GM18519 (cell line): ENCODE data around the gene LMTK2.

Source experiments
- ATAC-seq: cut with Tn5 transposase; IDR thresholded peaks from one replicate; pipeline ENCODE4 v1.9.1; 2021; ENCODE audit warnings: mild to moderate bottlenecking, moderate library complexity; ENCODE audit not compliant: unreplicated experiment, low FRiP score

The LMTK2 gene

DNA sequence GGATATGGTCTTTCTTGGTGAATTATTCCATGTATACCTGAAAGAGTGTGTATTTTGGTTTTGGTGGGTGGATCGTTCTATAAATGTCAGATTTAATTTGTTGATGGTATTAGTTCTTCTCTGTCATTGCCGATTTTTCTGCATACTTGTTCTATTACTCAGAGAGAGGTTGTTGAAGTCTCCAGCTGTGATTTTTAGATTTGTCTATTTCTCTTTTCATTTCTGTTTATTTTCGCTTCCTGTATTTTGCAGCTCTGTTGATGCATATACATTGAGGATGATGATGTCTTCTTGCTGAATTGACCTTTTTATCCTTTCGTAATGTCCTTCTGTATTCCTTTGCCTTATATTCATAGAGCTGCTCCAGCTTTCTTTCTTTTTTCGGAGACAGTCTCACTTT, 92.5 kb downstream of the LMTK2 start:
- no peak for ATAC-seq

DNA sequence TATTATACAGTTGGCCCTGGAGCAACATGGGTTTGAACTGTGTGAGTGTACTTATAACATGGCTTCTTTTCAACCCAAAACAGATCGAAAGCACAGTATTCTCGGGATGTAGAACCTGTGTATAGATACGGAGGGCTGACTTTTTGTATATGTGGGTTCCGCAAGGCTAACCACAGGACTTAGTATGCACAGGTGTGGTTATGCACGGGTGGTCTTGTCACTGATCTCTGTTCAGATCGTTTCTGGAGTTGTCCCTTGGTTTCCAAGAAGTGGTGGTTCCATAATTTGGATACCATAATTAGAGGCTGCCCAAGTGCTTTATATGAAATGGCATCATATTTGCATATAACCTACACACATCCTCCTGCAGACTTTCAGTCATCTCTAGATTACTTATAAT, 93.7 kb downstream of the LMTK2 start:
- ATAC-seq: peak; percentile 42

DNA sequence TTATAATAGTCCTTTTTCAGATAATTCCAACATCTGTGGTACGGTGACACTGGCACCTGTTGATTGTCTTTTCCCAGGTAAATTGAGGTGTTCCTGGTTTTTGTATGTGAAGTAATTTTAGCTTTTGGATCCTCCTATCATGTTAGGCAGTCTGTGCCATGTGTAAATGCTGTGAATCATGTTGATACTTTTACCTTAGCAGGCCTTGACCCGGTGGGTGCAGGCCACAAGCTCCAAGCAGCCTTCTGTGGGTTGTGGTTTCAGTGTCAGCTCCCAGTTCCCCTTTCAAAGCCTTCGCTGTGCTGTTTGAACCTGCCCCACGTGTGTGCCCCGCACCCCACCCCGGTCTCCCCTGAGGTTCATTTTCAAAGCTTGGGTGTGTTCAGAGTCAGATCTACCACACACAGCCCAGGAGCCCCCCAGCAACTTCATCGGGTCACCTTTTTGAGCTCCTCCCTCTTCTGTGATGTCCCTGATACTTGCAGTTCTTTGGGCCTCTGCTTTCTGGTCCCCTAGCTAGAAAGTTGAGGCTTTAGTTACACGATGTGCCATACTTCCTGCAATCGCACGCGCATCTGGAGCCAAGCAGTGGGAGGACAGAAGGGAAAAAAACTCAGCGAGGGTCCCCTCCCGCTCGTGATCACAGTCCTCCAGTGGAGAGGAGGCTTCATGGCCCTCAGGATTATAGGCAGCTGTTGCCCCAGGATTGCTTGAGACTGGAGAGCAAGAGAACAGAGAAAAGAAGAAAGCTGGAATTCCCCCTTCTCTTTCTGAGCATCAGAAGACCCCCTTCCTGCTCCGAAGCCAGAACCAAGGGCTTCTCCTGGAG, 95.9 kb downstream of the LMTK2 start:
- peak; percentile 84 for ATAC-seq

DNA sequence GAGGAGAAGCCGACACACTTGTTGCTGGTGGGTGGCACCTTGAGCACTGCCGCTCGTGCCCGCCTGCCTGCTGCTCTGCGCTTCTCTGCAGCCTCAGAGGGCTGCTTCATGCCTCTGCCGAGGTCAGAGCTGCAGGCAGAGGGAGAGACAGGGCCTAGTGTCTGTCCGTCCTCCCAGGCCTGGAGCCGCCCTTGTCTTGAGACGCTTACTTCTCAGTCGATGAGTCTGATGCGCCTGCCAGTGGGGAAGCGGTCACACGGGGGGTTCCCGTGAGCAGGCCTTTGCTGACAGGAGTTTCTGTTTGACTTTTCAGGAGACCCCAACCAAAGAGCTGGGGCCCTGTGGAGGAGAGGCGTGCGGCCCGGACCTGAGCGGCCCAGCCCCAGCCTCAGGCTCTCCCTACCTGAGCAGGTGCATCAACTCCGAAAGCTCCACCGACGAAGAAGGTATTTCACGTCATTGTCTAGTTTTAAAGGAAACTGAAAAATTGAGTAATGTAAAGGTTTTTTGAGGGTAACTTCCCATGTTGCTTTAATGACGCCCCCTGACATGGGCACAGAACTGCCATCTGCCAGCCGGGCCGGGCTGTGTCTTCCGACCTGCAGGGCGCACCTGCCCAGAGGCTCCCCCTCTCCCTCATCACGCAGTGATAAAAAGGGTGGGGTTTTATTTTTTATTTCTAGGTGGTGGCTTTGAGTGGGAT, 96.8 kb downstream of the LMTK2 start:
- no peak for ATAC-seq

DNA sequence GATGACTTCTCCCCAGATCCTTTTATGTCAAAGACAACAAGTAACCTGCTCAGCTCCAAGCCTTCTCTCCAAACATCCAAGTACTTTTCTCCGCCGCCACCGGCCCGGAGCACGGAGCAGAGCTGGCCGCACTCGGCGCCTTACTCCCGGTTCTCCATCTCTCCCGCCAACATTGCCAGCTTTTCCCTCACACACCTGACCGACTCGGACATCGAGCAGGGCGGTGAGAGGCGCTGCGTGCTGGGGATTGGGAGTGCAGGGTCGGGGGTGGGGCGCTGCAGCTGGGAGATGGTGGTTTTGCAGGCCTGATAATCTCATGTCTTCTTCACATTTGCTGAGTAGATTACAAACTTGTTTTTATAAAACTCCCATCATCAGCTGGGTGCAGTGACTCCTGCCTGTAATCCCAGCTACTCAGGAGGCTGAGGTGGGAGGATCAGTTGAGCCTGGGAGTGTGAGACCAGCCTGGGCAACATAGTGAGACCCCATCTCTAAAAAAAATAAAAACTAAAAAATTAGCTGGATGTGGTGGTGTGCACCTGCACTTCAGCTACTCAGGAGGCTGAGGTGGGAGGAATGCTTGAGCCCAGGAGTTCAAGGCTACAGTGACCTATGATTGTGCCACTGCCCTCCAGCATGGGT, 97.4 kb downstream of the LMTK2 start:
- no peak for ATAC-seq

DNA sequence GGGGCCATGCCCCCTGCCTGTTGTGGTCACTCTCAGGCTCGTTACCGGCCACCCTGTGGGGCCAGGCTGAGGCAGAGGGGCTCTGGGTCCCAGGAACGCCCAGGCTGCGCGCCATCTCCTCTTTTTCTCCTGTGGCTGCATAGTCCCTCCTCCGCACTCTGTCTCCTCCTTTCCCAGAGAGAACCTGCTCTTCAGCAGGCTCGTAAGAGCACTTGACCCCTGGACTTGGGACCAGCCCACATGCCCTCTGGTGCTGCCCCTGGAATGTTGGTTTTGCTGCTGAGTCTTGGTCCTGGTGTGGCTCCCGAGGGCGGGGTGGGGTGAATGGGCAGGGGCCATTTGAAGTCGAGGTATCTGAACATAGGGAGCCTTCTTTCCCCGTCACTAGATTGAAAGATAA, 98.0 kb downstream of the LMTK2 start:
- no peak for ATAC-seq

DNA sequence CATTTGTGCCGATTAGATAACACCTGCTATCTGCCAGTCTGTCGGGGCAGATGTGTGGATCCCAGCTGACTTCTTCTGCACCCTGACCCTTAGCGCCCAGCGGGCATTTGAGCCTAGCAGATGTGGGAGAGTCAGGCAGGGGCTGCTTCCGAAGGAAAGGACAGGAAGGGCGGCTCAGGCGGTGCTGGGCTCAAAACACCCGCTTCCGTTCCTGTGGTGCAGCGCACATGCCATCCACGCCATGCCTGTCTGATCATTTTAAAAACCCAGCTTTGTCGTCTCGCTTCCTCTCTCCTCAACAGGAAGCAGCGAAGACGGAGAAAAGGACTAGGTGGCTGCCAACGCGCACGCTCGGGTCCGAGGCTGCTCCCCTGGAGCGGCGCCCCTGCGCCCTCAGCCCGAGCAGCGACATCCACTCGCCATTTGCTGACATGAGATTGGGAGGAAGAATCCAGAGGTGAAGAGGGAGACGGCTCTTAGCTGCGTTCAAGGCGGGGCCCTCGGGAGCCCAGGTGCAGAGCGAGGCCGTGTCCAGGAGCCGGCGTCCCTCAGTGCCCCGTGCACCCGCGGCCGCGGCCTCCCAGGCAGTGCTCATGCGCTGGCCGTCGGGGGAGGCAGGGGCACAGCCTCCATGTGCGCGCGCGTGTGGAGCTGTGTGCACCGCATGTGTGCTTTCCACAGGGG, 98.6 kb downstream of the LMTK2 start:
- no peak for ATAC-seq

DNA sequence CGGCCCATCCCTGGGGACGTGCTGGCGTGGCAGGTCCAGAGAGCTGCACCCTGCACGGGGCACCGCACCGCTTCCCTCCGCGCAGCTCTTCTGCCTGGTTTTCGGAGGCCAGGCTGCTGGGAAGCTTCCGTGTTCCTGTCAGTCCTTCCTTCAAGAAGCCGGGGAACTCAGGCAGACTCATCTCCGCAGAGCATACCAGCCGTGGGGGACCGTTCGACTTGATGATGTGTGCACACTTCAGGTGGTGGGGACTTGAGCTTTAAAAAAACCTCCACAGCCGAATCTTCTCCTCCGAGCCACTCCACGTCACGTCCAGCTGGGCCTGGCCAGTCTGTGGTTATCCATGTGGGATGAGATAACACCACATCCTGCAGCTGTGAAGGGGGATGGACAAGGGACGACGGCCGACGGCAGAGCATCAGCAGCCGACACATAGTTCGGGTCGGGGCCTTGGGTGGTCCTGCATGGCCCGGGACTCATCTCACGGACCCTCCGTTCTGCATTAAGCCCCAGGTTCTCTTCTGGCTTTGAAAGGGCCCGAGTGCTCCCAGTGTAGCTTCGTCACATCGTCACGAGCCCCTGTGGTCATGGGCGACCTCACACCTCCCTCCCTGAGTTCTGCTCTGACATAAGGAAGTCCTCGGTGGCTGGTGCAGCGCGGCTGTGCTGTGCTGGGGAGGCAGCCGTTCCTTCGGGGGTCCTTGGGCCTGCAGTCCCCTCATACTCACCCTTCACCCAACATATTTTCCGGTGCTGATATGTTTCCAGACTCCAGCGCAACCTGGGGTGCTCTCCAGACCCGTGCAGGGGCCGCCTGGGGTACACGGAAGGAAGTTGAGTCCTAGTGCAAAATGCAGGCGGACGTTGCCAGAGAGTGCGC, 100.0 kb downstream of the LMTK2 start:
- no peak for ATAC-seq

DNA sequence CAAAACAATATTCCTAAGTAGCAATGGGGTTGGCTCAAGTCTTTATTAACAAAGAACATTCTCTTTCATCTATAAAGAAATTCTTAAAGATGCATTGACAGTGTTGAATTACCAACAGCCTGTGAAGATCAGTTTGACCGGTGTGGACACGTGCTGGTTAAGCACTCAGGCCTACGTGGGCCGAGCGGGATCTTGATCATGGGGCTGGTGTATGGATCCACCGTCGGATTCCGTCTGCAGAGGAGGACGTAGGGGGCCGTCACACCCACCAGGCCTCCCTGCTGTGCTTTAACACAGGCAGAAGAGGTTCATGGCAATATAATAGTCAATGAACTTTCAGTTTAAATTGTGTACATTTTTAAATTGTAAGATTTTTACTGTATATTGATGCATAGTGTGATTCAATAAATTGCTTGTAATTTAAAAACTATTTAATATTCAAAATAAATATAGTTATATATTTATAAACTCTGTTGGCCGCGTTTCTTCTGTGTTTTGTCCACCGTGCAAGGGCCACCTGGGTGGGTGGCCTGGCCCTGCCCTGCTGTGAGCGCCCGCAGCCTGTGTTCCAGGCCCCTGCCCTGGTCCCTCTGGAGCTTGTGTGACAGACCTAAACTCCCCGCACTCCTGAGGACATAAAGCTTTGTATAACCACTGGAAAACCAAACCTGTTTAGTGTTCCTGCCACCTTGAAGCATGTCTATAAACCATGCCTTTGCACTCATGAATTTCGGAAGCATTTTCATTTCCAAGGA, 102.7 kb downstream of the LMTK2 start:
- no peak for ATAC-seq

DNA sequence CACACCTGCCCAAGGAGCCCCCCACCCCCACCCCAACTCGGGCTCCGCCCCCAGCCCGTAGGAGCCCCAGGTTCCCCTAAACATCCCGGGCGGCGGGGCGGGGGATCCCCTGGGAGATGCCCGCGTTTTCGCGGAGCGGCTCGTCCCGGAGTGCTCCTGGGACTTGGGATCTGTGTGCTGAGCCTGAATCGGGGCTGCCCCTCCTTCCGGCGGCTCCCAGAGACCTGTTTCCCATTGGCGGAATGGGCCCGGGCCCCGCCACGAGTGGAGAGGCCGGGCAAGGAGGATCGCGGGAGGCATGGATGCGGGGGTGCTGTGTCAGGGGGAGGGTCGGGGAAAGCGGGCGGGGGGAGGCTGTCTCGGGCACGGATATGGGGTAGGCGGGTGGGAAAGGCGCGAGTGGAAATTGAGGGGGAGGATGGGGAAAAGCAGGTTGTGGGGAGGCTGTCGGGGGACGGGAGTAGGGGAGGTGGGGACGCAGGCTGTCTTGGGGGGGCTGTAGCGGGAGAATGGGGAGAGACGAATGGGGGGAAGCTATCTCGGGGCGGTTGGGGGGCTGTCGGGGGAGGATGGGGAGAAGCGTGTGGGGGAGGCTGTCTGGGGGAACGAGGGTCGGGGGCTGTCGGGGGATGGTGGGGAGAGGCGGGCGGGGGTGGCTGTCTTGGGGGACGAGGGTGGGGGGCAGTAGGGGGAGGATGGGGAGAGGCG, 104.0 kb downstream of the LMTK2 start:
- ATAC-seq: no peak

DNA sequence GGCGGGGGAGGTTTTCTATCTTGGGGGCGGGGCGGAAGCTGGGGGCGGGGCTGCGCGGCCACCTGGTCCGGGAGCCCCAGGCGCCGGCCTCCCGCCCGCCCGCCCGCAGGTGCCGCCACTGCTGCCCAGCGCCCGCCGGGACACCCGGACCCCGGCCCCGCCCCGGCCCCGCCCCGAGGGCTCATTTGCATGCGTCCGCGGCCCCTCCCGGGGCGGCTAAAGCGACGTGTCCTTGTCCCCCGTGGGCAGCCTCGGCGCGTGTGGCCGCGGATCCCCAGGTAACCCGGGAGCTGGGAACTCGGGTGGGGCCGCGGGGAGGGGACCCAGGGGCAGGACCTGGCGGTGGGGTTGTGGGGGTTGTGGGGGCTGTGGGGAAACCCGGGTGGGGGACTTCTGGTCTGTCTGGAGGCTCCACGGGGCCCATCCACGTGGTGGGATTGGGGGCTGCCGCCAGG, 104.6 kb downstream of the LMTK2 start, which contains the start of gene BHLHA15:
TSS of gene BHLHA15 (plus strand) at position 219 of the 455 bp plus-strand sequence. CDS start 871 bp downstream, outside the sequence.
- no peak for ATAC-seq

DNA sequence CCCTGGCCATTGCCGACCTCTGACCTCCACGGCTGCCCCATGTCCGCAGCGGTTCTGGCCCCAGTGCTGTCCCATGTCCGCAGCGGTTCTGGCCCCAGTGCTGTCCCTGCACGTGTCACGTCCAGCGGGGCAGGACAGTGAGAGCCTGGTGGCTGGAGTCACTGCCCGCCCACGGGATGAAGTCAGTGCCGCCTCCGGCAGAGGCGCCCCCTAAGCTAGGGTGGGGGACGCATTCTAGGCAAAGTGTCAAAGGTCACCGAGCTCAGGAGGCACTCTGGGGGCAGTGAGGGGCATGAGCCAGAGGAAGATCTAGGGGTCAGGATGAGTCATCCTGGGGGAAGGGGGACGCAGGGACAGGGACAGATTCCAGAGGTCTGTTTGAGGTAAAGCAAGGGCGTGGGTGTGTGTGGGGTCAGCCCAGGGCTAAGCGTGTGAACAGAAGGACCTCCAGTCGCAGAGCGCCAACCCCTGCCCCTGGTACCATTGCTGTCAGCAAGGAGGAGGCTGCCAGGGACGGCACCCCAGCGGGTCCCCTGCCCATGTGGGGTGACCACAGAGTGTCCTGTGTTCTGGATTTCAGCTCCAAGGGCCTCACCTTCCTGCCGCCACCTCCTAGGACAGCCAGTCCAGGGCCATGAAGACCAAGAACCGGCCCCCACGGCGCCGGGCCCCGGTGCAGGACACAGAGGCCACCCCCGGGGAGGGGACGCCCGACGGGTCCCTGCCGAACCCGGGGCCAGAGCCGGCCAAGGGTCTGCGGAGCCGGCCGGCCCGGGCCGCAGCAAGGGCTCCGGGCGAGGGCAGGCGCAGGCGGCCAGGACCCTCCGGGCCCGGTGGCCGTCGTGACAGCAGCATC, 105.2 kb downstream of the LMTK2 start:
- no peak for ATAC-seq

DNA sequence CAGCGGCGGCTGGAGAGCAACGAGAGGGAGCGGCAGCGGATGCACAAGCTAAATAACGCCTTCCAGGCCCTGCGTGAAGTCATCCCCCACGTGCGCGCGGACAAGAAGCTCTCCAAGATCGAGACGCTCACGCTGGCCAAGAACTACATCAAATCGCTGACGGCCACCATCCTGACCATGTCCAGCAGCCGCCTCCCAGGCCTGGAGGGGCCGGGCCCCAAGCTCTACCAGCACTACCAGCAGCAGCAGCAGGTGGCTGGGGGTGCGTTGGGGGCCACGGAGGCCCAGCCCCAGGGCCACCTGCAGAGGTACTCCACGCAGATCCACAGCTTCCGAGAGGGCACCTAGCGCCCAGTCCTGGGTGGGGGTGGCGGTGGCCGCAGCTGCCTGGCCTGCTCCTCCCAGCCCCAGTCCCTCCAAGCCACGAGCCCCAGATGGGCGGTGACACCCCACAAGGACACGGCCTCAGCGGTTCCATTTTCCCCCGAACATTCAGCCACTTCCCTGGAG, 105.9 kb downstream of the LMTK2 start:
- no peak for ATAC-seq

DNA sequence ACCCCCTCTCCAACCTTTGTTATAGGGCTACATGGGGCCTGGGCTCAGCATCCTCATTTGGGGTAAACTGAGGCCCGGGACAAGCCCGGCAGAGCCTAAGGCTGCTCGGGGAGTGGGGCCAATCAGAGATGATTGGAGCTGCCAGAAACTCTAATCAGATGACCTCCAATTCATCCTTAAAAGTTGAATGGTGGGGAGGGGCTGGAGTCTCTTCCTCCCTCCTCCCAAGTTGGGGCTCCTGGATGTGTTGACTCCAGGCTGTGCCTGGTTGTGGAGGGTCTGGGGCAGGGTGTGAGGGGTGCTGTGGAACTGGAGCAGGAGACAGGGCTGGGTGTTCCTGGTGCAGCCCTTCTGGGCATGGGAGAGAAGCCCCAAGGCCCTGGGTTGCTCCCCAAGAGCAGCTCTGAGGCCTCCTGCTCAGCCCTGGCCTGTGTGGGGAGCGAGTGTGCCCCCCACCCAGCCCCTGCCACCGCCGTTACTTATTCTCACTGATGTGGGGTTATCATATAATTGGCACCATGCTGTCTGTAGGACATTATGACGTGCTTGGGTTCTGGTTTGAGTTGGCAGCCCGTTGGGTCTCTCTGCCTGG, 106.7 kb downstream of the LMTK2 start:
- ATAC-seq: no peak

DNA sequence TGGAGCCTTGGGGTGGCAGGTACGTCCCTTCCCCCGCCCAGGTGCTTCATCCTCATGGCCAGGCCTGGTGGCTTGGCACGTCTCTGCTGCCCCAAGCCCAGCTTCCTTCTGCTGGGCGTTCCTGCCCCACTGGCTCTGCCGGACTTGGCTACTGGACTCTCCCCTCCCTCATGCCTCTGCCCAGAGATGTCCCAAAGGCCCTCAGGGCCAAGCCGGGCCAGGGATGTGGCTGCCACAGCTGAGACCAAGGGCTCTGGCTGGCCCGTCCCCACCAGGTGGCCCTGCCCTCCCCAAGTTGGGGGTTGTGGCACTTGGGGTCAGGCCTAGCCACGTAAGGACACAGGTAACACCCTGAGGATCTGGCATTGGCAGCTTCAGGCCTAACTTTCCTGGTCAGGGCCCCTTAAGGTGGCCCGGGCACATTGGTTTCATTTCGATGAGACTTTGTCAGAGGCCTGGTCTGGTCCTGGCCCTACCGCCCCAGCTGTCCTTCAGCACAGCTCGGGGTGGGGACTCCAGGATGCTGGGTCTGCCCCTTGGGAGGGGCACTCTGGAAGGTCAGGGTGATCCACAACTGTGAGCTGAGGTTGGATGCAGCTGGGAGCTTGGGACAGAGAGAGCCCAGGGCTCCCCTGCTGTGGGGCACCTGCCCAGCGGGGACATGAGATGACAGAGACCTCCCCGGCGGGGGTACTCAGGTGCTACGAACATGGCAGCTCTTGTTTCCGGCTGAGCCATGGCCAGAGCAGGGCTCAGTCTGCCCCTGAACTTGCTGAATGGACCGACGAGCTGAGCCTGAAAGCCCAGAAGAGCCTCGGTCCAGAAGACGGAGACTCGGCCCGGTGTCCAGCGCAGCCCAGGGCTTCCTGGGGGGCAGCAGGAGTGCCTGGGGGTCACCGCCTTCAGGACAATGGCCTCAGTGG, 107.5 kb downstream of the LMTK2 start:
- no peak for ATAC-seq

DNA sequence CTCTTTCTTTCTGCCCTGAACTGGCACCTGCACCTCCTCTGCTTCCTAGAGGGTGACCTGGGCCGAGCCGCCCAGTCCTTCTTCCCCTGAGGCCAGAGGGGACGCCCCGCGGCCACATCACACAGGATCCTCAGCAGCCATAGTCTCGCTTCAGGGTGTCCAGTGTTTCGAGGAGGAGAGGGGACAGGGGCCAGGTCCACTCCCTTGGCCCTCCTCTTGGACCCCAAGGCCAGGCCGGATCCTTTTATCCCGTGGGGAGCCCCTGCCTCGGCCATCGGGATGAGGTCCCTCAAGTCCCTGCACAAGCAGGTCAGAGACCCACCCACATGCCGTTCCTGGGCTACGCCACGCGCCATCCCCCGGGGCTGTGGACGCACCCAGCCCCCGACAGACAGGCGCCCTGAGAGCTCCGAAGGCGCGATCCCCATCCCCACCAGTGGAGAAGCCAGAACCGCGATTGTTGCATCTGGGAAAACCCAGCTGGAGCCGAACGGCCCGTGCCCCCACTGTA, 108.2 kb downstream of the LMTK2 start:
- ATAC-seq: no peak
